HepG2 (cell line): ENCODE data around the gene IRF5. TPM values are rescaled to one million over a fixed set of nuclear protein-coding genes. Genes with fewer than 3 reads are reported as not detected.
"Not testable (repeated sequence)": the region's sequence is repeated elsewhere in the genome, so short reads cannot be mapped to it uniquely, and the experiment has no call there.

Source experiments
- ATAC-seq: fragments of 200-7000 bp; cut with Tn5 transposase; 3 replicates; pipeline ENCODE4 v1.9.1; 2020; ENCODE audit warnings: mild to moderate bottlenecking, moderate library complexity
- BruUV-seq: library from RNA; stranded (reverse); fragments of 400-500 nt; replicated peaks from 2 replicates; lab custom pipeline; 2021; lab: Mats Ljungman, UMichigan
- CTCF ChIA-PET: fragments of 300-600 bp; formaldehyde crosslinking; extraction: SDS; loops from one replicate; lab custom pipeline; 2021; ENCODE audit warnings: low total read pairs, inconsistent platforms, low intra/inter-chr PET ratio; lab: Yijun Ruan, JAX
- POLR2A ChIA-PET: fragments of 350-600 bp; sonication (Branson Sonifier 250); formaldehyde crosslinking; loops from one replicate; lab custom pipeline; 2020; ENCODE audit warnings: antibody characterized with exemption, inconsistent platforms; lab: Yijun Ruan, JAX
- DNase-seq: peaks from one replicate; pipeline ENCODE4 v3.0.0-alpha.2; 2015; ENCODE audit warnings: low spot score
- FAIRE-seq: peaks from 3 replicates; lab custom pipeline; 2011; peaks lifted over from hg19 to GRCh38; lab: Jason Lieb, UNC
- H2AFZ ChIP-seq: one replicate; pipeline ENCODE4 v1.6.1; 2011; ENCODE audit warnings: low read length, inconsistent platforms
- H3K27ac ChIP-seq: fragments of 300-600 bp; 3 replicates; pipeline ENCODE4 v1.8.0; 2011; ENCODE audit warnings: mixed run types, mild to moderate bottlenecking, mixed read lengths, low read length, inconsistent platforms; ENCODE audit not compliant: insufficient read depth; ENCODE audit errors: extremely low read length
- H3K27me3 ChIP-seq, 2 experiments: fragments of 200-600 bp in 1 of 2; 2 replicates in 1 of 2; 3 replicates in 1 of 2; pipeline versions ENCODE4 v1.6.0 to v1.8.0; 2011; ENCODE audit warnings: low read length in 2 of 2, mild to moderate bottlenecking in 2 of 2, moderate library complexity in 2 of 2, inconsistent platforms in 1 of 2; ENCODE audit not compliant: insufficient read depth in 2 of 2, control insufficient read depth in 1 of 2
- H3K36me3 ChIP-seq, 2 experiments: fragments of 200-600 bp in 1 of 2; replicated peaks in 1 of 2; 2 replicates in 1 of 2; 3 replicates in 1 of 2; pipeline versions ENCODE4 v1.5.1 to v1.8.0; 2011; ENCODE audit warnings: low read length in 2 of 2, inconsistent platforms in 1 of 2; ENCODE audit not compliant: insufficient read depth in 2 of 2, control insufficient read depth in 1 of 2
- H3K4me1 ChIP-seq: 2 replicates; pipeline ENCODE4 v1.5.1; 2012; ENCODE audit warnings: low read length, inconsistent platforms; ENCODE audit not compliant: insufficient read depth
- H3K4me2 ChIP-seq: 2 replicates; pipeline ENCODE4 v1.6.0; 2011; ENCODE audit warnings: low read depth, low read length, inconsistent platforms
- H3K4me3 ChIP-seq, 3 experiments: fragments of 200-600 bp in 1 of 3; sonication (generic), shearing (Covaris generic) in 1 of 3; replicated peaks in 1 of 3; 2 replicates each; pipeline ENCODE4 v1.5.1; 2011 to 2016; ENCODE audit warnings: low read length in 3 of 3, inconsistent platforms in 2 of 3, low read depth in 2 of 3, mild to moderate bottlenecking in 2 of 3, control low read depth in 1 of 3, mixed read lengths in 1 of 3; ENCODE audit not compliant: insufficient read depth in 1 of 3
- H3K79me2 ChIP-seq: one replicate; pipeline ENCODE4 v1.6.1; 2011; ENCODE audit warnings: low read length, inconsistent platforms; ENCODE audit not compliant: insufficient read depth
- H3K9ac ChIP-seq: 2 replicates; pipeline ENCODE4 v1.6.0; 2011; ENCODE audit warnings: mild to moderate bottlenecking, low read depth, low read length, inconsistent platforms; ENCODE audit not compliant: insufficient read depth
- H3K9me3 ChIP-seq: 2 replicates; pipeline ENCODE4 v1.5.1; 2012; ENCODE audit warnings: mild to moderate bottlenecking, low read length
- H4K20me1 ChIP-seq: 2 replicates; pipeline ENCODE4 v1.6.0; 2011; ENCODE audit warnings: inconsistent platforms, mild to moderate bottlenecking, low read length, moderate library complexity; ENCODE audit not compliant: insufficient read depth
- ESRRA ChIP-seq: sonication (generic); formaldehyde crosslinking; IDR thresholded peaks from 2 replicates; pipeline ENCODE4 v1.5.1; 2020; ENCODE audit warnings: mild to moderate bottlenecking, low read depth, missing genetic modification reagents
- FOXC1 ChIP-seq: sonication (generic); formaldehyde crosslinking; IDR thresholded peaks from 2 replicates; pipeline ENCODE4 v1.8.0; 2022; ENCODE audit warnings: mild to moderate bottlenecking, missing genetic modification reagents, borderline replicate concordance
- GFI1 ChIP-seq: sonication (generic); formaldehyde crosslinking; IDR thresholded peaks from 2 replicates; pipeline ENCODE4 v1.5.0; 2020; ENCODE audit warnings: missing genetic modification reagents, mild to moderate bottlenecking, borderline replicate concordance
- HOXA9 ChIP-seq: sonication (generic); formaldehyde crosslinking; IDR thresholded peaks from 2 replicates; pipeline ENCODE4 v1.8.1; 2022; ENCODE audit warnings: missing genetic modification reagents, mild to moderate bottlenecking, moderate library complexity, borderline replicate concordance
- SALL1 ChIP-seq: sonication (generic); formaldehyde crosslinking; IDR thresholded peaks from 2 replicates; pipeline ENCODE4 v1.8.0; 2022; ENCODE audit warnings: mild to moderate bottlenecking, missing genetic modification reagents
- SP5 ChIP-seq: IDR thresholded peaks from 2 replicates; pipeline ENCODE4 v1.6.1; 2016; ENCODE audit warnings: low read depth, borderline replicate concordance
- ZNF382 ChIP-seq: sonication (generic); formaldehyde crosslinking; IDR thresholded peaks from 2 replicates; pipeline ENCODE4 v1.5.0; 2020; ENCODE audit warnings: missing genetic modification reagents, mild to moderate bottlenecking, borderline replicate concordance
- WGBS: methylation state at CpG from one replicate; pipeline ENCODE4 v1.1.6; 2017; ENCODE audit warnings: low lambda C conversion rate; 5-methylcytosine and 5-hydroxymethylcytosine counted together
- in situ Hi-C: cut with HindIII; loops from 2 replicates; pipeline ENCODE4 v1.10.0; 2017; ENCODE audit warnings: low pct_unique_long_range_greater_than_20kb; ENCODE audit not compliant: extremely low pct_ligation_motif_present
- intact Hi-C: fragments of 100-400 bp; cut with micrococcal nuclease; formaldehyde crosslinking; loops from one replicate; pipeline ENCODE4 v1.10.0; 2022; ENCODE audit not compliant: unreplicated experiment
- polyA plus RNA-seq, 8 experiments: library from polyadenylated mRNA; depleted of rRNA in 3 of 8; stranded (reverse) in 7 of 8; unstranded in 1 of 8; fragments of >200 nt; fragmentation: Illumina TruSeq in 4 of 8; extraction: Trizol in 4 of 8; gene quantifications; 2 replicates each; pipeline versions ENCODE4 v1.2.1 to v1.2.3, GENCODE V29; 2011 to 2016; ENCODE audit warnings: low read depth in 4 of 8, missing spikeins in 1 of 8, mixed read lengths in 1 of 8; ENCODE audit not compliant: insufficient read depth in 1 of 8
- total RNA-seq, 5 experiments: library from RNA; depleted of rRNA; stranded (reverse); fragments of >200 nt; fragmentation: Illumina TruSeq; extraction: Trizol; gene quantifications; 2 replicates each; pipeline ENCODE4 v1.2.3, GENCODE V29; 2016; ENCODE audit warnings: low read depth in 1 of 5
- TF ChIP-seq, protein P1 (sequence below): sonication (generic); formaldehyde crosslinking; IDR thresholded peaks from 2 replicates; pipeline ENCODE4 v1.8.0; 2022; ENCODE audit warnings: mild to moderate bottlenecking, missing genetic modification reagents
- TF ChIP-seq, protein P2 (sequence below): IDR thresholded peaks from 2 replicates; pipeline ENCODE4 v1.6.1; 2016; ENCODE audit warnings: low read depth, control low read depth

Gene IRF5
- total and polyA plus RNA-seq, 2 of the 13 experiments (the other 11 are each of a cell fraction or from before 2014, with no cell fraction given) = 2.0 to 2.9 TPM

DNA sequence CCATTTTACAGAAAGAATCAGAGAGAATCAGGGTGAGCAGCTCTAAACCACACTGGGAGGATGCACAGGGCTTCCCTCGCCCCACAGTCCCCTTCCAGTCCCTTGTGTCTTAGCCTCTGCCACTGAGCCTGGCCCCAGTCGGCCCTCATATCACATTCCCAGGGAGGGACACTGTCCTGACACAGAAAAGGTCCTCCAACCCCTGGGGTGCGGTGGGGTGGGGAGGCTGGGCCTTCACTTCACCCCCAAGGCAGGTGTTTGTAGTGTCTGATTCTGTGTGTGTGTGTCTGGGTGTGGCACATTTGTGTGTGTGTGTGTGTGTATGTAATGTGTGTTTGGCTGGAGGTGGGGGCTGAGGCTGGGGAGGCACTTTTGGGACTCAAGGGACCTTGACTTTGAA is 25.4 kb upstream of the IRF5 start:
- no peak overlapping the region for H3K27ac ChIP-seq
- 0% methylated on average over 1 of the region's 3 CpGs for WGBS
- intact Hi-C loops (no loop called here), in situ Hi-C loops (no loop called here)
- no peak overlapping the region for H3K4me3 ChIP-seq
- no TSS peak for BruUV-seq
- H3K9me3 ChIP-seq = no peaks in the 10 kb centered on the region
- H3K27me3 ChIP-seq = peaks cover 2 to 53% of the 10 kb centered on the region in 2 experiments; a peak in 3 of 5 replicates
- FAIRE-seq (no peak), ATAC-seq (no peak), DNase-seq (no peak)
- TF ChIP-seq GFI1 (CRISPR knock-in tag) (no peak), ESRRA (CRISPR knock-in tag) (no peak), FOXC1 (CRISPR knock-in tag) (no peak), SALL1 (no peak), SP5 (CRISPR knock-in tag) (no peak), HOXA9 (CRISPR knock-in tag) (no peak), ZNF382 (no peak)
- TF ChIP-seq, protein P1, sequence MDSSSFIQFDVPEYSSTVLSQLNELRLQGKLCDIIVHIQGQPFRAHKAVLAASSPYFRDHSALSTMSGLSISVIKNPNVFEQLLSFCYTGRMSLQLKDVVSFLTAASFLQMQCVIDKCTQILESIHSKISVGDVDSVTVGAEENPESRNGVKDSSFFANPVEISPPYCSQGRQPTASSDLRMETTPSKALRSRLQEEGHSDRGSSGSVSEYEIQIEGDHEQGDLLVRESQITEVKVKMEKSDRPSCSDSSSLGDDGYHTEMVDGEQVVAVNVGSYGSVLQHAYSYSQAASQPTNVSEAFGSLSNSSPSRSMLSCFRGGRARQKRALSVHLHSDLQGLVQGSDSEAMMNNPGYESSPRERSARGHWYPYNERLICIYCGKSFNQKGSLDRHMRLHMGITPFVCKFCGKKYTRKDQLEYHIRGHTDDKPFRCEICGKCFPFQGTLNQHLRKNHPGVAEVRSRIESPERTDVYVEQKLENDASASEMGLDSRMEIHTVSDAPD (CRISPR knock-in tag) = no peak
- TF ChIP-seq, protein P2, sequence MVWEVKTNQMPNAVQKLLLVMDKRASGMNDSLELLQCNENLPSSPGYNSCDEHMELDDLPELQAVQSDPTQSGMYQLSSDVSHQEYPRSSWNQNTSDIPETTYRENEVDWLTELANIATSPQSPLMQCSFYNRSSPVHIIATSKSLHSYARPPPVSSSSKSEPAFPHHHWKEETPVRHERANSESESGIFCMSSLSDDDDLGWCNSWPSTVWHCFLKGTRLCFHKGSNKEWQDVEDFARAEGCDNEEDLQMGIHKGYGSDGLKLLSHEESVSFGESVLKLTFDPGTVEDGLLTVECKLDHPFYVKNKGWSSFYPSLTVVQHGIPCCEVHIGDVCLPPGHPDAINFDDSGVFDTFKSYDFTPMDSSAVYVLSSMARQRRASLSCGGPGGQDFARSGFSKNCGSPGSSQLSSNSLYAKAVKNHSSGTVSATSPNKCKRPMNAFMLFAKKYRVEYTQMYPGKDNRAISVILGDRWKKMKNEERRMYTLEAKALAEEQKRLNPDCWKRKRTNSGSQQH (CRISPR knock-in tag) = no peak
- no peak overlapping the region for H3K9ac ChIP-seq
- no peaks in the 10 kb centered on the region for H4K20me1 ChIP-seq
- H3K36me3 ChIP-seq = no peaks in the 10 kb centered on the region
- no peaks in the 10 kb centered on the region for H3K79me2 ChIP-seq
- H2AFZ ChIP-seq = no peak overlapping the region
- peaks cover 26% of the 10 kb centered on the region for H3K4me1 ChIP-seq
- CTCF ChIA-PET = no interaction called here
- POLR2A ChIA-PET = no interaction called here
- H3K4me2 ChIP-seq = no peak overlapping the region

DNA sequence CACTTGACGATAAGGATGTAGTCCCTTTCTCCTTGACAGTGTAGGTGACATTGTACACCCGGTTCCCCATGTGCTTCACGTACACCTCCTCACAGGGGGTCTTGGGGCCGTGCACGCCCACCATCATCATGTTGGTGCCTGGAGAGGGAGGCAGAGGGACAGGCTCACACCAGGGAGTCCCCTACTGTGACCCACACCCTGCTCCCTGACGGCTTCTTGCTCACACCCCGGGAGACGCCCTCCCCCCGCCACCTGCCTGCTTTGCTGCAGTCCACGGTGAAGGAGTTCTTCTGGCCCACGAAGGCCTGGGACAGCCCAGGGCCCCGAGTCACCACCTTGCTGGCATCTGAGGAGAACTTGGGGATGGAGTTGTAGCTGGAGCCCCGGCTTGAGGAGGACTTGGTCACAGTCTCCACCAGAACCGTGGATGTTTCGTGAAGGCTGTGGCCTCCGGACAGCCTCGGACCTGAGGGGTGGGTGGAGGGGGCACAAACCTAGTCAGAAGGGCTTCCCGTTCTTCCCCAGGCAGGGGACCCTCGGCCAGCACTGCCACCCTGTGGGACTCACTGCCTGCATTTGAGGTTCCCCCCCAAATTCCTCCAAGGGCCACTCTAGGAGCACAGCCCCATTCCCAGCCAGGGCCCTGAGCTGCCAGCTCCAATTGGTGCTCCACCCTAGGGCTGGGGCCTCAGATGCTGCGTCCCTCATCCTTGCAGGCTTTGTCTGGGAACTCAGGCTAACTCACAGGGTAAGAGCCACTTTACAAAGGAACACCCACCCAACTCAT is 24.8 kb upstream of the IRF5 start:
- H2AFZ ChIP-seq, H3K4me3 ChIP-seq, H3K27ac ChIP-seq, H3K9me3 ChIP-seq, POLR2A ChIA-PET, H3K4me2 ChIP-seq, DNase-seq, ATAC-seq, in situ Hi-C loops, H3K9ac ChIP-seq, H3K79me2 ChIP-seq, intact Hi-C loops, H3K36me3 ChIP-seq, FAIRE-seq, H4K20me1 ChIP-seq, BruUV-seq, CTCF ChIA-PET: not testable (repeated sequence)
- 80% methylated on average over 1 of the region's 20 CpGs for WGBS
- H3K27me3 ChIP-seq = peaks cover 2 to 53% of the 10 kb centered on the region in 2 experiments; a peak in 3 of 5 replicates
- peaks cover 26% of the 10 kb centered on the region for H3K4me1 ChIP-seq
